Measurements from ENCODE around the gene SEC24A. TPM values are rescaled to one million over a fixed set of nuclear protein-coding genes. Genes with fewer than 3 reads are reported as not detected.

The SEC24A gene
- total RNA-seq, 1 donor from 2014 or later: 29.4 TPM

Other genes with a start within 250 kb of the SEC24A start
- gene CDKN2AIPNL, start 236.9 kb upstream of the SEC24A start, total RNA-seq: 32.0 and 34.3 TPM in 2 replicates
- 72.5 and 81.3 TPM in 2 replicates for gene JADE2, start 123.1 kb upstream of the SEC24A start, total RNA-seq
- gene SAR1B, start 16.0 kb upstream of the SEC24A start, total RNA-seq: 43.9 and 56.2 TPM in 2 replicates
- gene CAMLG, start 89.8 kb downstream of the SEC24A start, total RNA-seq: 28.2 and 28.3 TPM in 2 replicates
- 83.8 and 89.4 TPM in 2 replicates for gene DDX46, start 110.0 kb downstream of the SEC24A start, total RNA-seq
- gene C5orf24, start 197.2 kb downstream of the SEC24A start, total RNA-seq: 38.7 and 43.9 TPM in 2 replicates
- gene TXNDC15, start 225.6 kb downstream of the SEC24A start, total RNA-seq: 46.2 and 51.3 TPM in 2 replicates

All from activated CD4-positive, alpha-beta T cell treated with anti-CD3 and anti-CD28 coated beads, Interleukin-2, amount 10 ng/mL, durations not matched to agents 24 days and 14 days (primary cell).